GM21381 (cell line): ENCODE results near the gene MT1X.

Source experiments
- ATAC-seq: cut with Tn5 transposase; IDR thresholded peaks from one replicate; pipeline ENCODE4 v1.9.1; 2021; ENCODE audit warnings: mild to moderate bottlenecking, moderate library complexity; ENCODE audit not compliant: unreplicated experiment

MT1X gene

DNA sequence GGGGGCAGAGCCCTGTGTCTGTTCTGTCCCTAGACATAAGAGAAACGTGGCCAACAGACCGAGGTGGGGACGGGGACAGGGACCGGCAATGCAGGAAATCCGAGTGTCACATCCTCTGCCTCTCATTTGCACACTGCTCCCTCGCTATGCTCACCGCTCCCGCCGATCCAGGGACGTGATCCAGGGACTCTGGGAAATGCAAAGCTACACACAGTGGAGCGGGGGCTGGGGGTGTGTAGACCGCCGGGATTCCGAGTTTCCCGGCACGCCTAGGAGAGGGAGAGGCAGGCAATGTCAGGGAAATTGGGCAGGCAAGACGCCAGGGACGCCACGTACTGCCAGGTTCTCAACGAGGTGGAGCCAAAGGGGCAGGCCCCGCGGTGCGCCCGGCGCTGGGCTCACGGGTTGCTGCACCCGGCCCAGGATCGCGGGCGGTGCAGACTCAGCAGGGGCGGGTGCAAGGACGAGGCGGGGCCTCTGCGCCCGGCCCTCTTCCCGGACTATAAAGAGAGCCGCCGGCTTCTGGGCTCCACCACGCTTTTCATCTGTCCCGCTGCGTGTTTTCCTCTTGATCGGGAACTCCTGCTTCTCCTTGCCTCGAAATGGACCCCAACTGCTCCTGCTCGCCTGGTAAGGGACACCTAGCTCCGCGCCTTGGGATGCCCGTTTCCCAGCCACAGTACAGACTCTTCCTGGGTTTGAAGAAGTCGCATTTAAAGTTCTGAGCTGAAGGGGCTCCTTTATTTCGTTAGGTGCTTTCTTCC is at the start of gene MT1X:
Gene MT1X, plus strand, starts transcription at position 532 of the 764 bp plus-strand sequence. Its CDS starts 71 bp downstream, at position 603.
- peak; percentile 98 for ATAC-seq

DNA sequence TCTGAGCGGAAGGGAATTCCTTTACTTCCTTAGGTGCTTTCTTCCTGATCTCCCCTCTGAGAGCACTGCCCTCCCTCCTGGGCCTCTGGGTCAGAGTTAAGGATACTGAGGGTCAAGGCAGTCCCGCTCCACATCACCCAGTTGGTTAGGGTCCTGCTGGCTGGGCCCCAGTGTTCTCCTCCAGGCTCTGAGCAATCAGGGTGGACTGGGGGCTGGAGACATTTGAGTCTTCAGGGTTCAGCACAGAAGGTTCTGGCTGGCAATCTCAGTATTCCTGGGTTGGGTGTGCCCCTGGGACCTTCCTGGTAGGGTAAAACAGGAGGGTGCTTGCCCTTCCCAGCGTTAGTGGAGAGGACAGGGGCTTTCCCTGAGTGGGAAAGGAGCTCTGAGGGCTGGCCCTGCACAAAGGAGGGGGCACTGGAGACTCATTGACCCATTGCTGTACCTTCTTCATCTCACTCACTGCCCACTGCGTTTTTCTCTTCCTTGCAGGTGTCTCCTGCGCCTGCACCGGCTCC is 49.4 kb upstream of the MT1X start:
- no peak for ATAC-seq

DNA sequence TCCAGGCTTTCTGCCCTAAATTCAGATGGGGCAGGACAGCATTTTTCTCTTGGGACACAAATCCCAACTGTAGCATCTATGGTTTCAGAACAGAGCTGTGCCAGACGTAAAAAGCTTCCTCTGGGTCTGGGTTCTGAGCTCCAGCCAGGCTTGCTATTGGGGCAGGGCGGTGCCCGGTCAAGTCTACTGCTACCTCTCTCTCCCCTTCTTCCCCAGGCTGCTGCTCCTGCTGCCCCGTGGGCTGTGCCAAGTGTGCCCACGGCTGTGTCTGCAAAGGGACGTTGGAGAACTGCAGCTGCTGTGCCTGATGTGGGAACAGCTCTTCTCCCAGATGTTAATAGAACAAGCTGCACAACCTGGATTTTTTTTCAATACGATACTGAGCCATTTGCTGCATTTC is 48.7 kb upstream of the MT1X start:
- no peak for ATAC-seq

DNA sequence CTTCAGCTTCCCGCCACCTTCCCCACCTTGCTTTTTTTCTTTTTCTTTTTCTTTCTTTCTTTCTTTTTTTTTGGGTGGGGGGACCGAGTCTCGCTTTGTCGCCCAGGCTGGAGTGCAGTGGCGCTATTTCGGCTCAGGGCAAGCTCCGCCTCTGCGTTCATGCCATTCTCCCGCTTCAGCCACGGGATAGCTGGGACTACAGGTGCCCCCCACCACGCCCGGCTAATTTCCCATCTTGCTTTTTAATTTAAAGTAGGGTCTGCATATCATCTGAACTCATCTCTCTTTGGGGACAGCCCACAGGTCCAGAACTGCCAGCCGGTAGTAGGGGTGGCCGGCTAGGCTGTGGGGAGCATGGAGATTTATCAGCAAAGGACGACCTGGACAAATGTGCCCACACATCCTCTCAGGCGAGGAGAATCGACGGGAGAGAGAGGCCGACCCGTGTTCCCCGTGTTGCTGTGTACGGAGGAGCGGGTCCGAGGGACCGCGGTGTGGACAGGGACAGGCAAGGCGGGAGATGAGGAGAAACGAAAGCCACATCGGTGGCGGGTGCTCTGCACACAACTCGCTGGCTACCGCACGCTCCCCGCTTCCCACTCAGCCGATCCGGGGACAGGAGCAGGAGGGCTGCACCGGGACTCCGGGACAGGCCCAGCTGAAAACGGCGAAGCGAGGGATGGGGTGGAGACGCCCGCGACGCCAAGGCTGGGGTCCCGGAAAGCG is 47.4 kb upstream of the MT1X start:
- ATAC-seq: no peak

DNA sequence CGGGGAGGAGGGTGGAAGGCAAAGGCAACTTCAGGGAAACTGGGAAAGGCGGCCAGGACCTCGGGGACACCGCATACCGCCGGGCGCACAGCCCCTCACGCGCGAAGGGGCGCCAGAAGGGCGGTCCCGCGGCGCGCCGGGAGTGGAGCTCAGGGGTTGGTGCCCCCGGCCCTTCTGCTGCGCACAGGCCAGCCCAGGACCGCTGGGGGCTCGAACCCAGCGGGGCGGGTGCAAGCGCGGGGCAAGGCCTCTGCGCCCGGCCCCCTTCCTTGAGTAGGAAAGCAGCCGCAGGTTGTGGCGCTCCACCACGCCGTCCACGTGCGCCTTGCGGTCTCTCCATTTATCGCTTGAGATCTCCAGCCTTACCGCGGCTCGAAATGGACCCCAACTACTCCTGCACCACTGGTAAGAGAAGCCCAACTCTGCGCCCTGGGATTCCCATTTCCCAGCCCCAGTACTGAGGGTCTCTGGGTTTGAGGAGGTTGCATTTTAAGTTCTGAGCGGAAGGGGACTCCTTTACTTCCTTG is 46.8 kb upstream of the MT1X start:
- ATAC-seq: no peak

DNA sequence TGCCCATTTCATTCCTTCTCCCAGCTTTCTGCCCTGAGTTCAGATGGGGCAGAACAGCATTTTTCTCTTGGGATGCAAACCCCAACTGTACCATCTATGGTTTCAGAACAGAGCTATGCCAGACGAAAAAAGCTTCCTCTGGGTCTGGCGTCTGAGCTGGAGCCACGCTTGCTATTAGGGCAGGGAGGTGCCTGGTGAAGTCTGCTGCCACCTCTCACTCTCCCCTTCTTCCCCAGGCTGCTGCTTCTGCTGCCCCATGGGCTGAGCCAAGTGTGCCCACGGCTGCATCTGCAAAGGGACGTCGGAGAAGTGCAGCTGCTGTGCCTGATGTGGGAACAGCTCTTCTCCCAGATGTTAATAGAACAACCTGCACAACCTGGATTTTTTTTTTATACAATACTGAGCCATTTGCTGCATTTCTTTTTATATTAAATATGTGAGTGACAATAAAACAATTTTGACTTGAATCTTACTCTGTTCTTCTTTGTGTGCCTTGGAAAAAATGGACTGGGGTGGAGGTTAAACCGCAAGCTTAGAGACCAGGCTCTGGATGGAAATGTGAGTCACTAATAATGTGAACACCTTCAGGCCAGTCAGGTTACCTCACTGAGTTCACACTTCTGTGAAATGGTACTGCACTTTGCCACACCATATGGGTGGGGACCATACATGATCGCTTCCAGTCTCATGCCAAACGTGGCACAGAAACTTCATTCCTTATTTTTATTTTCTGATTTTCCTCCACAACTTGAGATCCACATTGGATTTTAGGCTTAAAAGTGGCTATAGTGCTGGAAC is 45.5 kb upstream of the MT1X start:
- no peak for ATAC-seq

DNA sequence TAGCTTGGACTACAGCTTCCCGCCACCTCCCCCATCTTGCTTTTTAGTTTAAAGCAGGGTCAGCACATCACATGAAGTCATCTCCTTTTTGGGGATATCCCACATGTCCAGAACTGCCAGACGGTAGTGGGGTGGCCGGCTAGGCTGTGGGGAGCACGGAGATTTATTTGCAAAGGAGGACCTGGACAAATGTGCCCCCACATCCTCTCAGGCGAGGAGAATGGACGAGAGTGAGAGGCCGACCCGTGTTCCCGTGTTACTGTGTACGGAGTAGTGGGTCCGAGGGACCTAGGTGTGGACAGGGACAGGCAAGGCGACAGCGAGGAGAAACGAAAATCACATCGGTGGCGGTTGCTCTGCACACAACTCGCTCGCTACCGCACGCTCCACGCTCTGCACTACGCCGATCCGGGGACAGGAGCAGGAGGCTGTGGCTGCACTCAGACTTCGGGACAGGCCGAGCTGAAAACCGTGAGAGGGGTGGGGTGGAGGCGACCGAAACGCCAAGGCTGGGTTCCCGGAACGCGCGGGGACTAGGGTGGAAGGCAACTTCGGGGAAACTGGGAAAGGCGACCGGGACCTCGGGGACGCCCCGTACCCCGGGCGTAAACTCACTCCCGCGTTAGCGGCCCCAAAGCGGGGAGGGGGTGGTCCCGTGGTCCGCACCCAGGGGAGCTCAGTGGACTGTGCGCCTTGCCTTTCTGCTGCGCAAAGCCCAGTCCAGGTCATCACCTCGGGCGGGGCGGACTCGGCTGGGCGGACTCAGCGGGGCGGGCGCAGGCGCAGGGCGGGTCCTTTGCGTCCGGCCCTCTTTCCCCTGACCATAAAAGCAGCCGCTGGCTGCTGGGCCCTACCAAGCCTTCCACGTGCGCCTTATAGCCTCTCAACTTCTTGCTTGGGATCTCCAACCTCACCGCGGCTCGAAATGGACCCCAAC is 44.2 kb upstream of the MT1X start, which contains the start of gene MT1A:
Gene MT1A, plus strand, starts transcription at position 853 of the 937 bp plus-strand sequence. Its CDS starts 73 bp downstream, at position 926.
- no peak for ATAC-seq

DNA sequence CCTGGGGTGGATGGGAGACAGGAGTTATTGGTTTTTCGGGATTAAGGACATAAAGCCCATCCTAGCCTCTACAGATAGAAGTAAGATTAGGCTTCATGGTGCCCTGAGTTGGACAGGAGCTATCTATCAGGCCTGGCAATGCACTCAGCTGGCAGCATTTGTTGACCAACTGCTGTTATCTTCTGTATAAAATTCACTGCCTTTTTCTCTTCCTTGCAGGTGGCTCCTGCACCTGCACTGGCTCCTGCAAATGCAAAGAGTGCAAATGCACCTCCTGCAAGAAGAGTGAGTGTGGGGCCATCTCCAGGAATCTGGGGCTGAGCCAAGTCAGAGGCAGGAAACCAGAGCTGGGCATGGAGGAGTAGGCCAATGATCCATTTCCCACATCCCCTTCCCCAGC is 43.2 kb upstream of the MT1X start:
- ATAC-seq: no peak

DNA sequence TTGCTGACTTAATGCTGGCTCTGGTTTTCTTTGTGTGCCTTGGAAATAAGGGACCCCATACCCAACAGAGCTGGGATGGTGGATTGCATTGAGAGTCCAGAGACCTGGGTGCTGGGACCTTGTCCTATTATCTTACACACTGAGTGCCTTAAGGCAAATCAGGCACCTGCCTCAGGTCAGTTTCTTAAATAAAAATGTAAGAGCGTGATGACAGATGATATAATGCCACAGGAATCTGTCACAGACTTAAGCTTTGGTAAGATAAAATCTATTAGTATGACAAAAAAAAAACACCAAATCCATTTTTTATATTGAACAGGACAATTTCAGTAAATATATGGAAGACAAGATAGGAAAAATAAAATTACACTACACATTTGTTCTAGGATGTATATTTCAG is 42.2 kb upstream of the MT1X start:
- ATAC-seq: no peak

DNA sequence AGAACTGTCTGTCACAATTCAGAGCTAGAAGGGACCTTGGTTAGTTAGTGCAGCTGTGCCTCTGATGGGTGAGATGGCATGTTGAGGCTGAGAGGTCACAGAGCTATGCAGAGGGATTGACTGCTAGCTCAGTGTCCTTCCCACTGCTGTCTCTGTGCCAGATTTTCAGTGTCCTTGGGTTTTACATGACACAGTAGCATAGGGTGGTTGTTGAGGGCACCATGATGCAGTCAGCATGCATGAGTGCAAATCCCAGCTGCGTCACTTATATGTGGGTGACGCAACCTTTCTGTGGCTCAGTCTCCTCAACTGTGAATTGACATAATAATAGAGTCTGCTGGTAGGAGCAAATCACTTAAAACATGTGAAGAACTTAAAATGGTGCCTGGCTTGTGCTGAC is 41.1 kb upstream of the MT1X start:
- ATAC-seq: no peak

DNA sequence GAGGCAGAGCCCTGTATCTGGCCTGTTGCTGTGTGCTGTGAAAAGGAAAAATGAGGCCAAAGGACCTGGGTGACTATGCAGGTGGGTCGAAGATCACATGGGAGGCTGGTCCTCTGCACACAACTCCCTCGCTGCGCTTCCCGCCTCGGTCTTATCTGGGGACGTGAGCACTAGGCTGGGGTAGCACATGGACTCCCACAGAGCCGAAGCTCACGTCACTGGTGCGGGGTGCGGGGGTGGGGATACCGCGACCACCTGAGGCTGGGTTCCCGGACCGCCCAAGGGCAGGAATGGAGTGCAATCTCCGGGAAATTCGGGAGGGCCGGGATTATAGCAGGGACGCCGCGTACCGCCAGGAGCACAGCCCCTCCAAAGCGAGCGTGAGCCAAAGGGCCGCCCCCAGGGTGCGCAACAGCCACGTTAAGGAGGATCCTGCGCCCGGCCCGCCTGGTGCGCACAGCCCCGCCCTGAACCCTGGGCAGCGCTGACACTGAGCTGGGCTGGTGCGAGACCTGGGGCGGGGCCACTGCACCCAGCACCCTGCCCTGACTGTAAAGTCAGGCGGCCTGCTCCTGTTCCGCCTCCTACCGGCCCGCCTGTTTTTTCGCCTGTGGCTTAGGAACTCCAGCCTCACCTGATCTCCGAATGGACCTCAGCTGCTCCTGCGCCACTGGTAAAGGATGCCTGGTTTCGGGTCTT is 39.0 kb upstream of the MT1X start:
- peak; percentile 77 for ATAC-seq

DNA sequence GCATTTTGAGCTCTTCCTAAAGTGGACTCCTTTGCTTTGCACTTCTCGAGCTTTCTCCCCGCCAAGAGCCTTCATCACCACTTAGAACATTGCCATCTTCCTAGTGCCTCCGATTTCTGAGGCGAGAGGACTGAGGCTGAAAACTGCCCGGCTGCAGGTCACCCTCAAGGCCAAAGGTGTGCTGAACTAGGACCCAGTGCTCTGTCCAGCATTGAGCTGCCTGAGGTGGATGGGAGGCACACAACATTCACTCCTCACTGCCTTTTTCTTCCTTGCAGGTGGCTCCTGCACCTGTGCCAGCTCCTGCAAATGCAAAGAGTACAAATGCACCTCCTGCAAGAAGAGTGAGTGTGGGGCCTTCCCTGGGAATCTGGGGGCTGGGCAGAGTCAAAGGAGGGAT is 38.4 kb upstream of the MT1X start:
- ATAC-seq: no peak

DNA sequence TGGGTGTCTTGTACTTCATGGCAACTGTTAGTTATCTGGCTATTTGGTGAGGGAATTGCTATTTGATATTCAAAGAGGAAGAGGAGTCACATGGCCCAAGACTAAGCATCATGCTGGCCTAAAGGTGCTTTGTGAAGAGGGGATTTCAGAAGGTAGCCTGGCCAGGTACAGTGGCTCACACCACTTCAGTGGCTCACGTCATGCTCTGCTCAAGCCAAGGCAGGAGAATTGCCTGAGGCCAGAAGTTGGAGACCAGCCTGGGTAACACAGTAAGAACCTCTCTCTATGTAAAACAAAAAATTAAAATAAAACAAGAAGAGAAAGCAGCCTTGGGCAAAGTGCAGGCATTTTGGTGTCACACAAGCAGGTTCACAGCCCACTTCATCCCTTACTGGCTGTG is 37.0 kb upstream of the MT1X start:
- no peak for ATAC-seq

DNA sequence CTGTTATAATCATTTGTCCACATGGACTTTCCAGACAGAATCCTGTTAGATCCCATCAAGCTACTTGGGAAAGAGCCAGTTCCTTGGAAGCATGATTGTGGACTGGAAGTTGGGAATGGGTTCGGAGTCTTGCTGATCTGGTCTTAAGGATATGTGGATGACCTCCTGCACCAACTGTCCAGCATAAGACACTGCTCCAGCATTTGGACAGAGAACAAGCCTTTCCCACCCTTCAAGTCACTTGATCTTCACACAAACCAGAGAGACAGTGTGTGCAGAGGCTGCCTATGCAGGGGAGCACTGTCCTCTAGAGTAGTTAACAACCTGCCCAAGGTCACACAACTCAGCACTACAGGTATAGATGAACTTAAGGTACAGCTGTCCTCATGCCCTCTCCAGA is 36.4 kb upstream of the MT1X start:
- no peak for ATAC-seq

DNA sequence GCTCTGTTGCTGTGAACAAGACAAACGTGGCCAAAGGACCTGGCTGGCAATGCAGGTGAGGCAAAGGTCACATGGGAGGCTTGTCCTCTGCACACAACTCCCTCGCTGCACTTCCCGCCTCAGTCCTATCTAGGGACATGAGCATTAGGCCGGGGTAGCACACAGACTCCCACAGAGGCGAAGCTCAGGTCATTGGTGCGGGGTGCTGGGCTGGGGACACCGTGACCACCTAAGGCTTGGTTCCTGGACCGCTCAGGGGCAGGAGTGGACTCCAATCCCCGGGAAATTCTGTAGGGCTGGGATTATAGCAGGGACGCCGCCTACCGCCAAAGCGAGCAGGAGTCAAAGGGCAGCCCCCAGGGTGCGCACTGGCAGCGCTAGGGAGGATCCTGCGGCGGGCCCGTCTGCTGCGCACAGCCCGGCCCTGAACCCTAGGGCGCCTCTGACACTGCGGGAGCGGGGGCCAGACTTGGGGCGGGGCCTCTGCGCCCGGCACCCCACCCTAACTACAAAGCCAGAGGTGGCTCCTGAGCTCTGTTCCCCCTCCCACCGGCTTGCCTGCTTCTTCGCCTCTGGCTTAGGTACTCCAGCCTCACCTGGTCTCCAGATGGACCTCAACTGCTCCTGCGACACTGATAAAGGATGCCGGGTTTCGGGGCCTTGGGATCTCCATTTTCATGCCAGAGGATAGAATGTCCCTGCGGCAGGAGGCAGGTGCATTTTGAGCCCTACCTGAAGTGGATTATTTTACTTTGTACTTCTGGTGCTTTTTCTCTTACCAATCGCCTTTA is 34.4 kb upstream of the MT1X start:
- no peak for ATAC-seq

DNA sequence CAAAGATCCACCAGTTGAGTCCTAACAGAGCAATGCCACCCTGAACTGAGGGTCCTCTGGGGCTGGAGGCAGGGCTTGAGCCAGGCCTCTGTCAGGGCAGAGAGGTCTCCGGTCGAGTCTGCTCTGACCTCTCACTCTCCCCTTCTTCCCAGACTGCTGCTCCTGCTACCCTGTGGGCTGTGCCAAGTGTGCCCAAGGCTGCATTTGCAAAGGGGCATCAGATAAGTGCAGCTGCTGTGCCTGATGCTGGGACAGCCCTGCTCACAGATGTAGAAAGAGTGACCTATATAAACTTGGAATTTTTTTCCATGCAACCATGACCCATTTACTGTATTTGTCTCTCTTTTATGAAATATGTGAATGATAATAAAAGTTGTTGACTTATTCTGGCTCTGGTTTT is 33.0 kb upstream of the MT1X start:
- no peak for ATAC-seq

DNA sequence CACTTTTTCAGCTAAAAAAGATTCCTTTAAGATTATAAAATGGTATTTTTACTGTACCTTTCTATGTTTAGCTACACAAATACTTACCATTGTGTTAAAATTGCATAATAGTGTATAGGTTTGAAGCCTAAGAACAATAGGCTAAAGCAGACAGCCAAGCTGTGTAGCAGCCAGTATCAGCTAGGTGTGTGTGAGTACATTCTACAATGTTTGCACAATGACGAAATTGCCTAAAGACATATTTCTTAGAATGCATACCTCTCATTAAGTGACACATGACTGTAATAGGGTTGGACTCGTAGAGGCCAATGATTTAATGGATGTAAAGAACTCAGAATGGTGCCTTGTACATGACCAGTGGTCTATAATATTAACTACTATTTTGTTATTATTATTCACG is 32.5 kb upstream of the MT1X start:
- ATAC-seq: no peak

DNA sequence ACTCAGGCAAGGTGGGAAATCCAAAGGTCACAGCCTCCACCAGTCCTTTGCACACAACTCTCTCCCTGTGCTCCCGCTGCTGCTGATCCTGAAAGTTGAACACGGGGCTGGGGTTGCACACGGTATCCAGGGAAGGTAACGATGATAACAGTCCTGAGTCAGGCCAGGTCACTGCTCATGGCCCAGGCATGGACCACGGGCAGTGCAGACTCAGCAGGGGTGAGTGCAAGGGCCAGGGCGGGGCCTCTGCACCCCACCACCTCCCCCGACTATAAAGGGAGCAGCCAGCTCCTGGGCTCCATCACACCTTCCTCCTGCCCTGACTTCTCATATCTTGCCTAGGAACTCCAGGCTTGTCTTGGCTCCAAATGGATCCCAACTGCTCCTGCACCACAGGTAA is 30.7 kb upstream of the MT1X start, which contains the start of gene MT1B:
Gene MT1B, plus strand, starts transcription at position 301 of the 400 bp plus-strand sequence. Its CDS starts 68 bp downstream, at position 369.
- ATAC-seq: no peak
